Keratinocyte (primary cell): ENCODE measurements around the gene CST1.

Source experiments
- CTCF ChIP-seq, 3 experiments: IDR thresholded peaks in 1 of 3; conservative IDR thresholded peaks in 1 of 3; optimal IDR thresholded peaks in 1 of 3; 2 replicates in 2 of 3; 3 replicates in 1 of 3; pipeline versions ENCODE3 to v1.5.1; 2011; ENCODE audit warnings: low read length in 3 of 3, mild to moderate bottlenecking in 3 of 3, moderate library complexity in 2 of 3, control low read depth in 1 of 3, inconsistent platforms in 1 of 3; ENCODE audit not compliant: insufficient read depth in 2 of 3; ENCODE audit errors: extremely low read depth in 1 of 3
- EZH2 ChIP-seq: IDR thresholded peaks from one replicate; pipeline ENCODE4 v1.6.1; 2012; ENCODE audit warnings: inconsistent platforms, mild to moderate bottlenecking, low read length, moderate library complexity

- no peak for TF ChIP-seq EZH2
- no peak for TF ChIP-seq CTCF (optimal IDR thresholded peaks at IDR 0.05 in 1 of 3, IDR thresholded peaks at IDR 0.05 in 1 of 3, conservative IDR thresholded peaks at IDR 0.05 in 1 of 3; ENCODE audit: extremely low read depth in 1 of 3, insufficient read depth in 2 of 3, low read length in 3 of 3)
Observed at GRCh38 chr20:23783447-23783846, 32.7 kb upstream of the CST1 start.
